Fibroblast of skin of scalp (primary cell): ENCODE data around the gene MYL10.

Experiments used
- DNase-seq: peaks from one replicate; pipeline ENCODE4 v3.0.0-alpha.2; 2013

MYL10 gene

GRCh38 chr7:101563943-101564777, 64.9 kb downstream of the MYL10 start:
- no peak for DNase-seq
